ENCODE results near the gene SLC1A1. TPM values are rescaled to one million over a fixed set of nuclear protein-coding genes. Genes with fewer than 3 reads are reported as not detected.

The SLC1A1 gene
- total RNA-seq, 1 experiment from 2014 or later, result 2.9 TPM

DNA sequence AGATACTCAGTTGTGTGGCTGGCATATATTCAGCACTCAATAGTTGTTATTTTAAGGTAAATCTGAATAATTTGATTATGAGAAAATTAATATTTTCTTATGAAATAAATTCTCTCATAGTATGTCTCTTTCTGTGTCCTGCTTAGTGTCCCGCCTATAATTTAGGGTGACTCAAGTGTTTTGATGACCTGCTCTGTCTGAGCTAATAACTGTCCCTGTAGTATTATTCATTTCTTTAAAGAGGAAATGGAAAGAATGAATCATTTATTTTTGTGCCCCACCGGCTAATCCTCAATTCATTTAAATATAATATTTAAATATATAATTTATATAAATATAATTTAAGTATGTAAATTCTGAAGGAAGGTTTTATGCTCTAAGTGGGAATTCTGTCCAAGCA lies 4.1 kb downstream of the SLC1A1 start:
- no peaks in the 10 kb centered on the region; the same call in 1 of the 2 replicates for H3F3A ChIP-seq (ENCODE audit: insufficient read depth, low read depth)
- CTCF ChIA-PET, result interaction anchor here (0.5 kb wide), 1 partner anchor 9 kb away, joined by 7 read pairs; no protein-coding TSS in a partner anchor
- H3K79me2 ChIP-seq (ENCODE audit: low read depth), result no peaks in the 10 kb centered on the region
- H4K20me1 ChIP-seq (ENCODE audit: insufficient read depth), result no peaks in the 10 kb centered on the region
- no peaks in the 10 kb centered on the region for H3K36me3 ChIP-seq (ENCODE audit: low read depth)
- no TSS peak for BruUV-seq (replicated peaks)
- H3K4me3 ChIP-seq, result no peak overlapping the region
- peaks cover 4% of the 10 kb centered on the region; the same call in 1 of the 2 replicates for H3K4me1 ChIP-seq (replicated peaks; ENCODE audit: insufficient read depth)
- POLR2A ChIA-PET (ENCODE audit: unreplicated experiment), result no interaction called here
- intact Hi-C loops (cut with micrococcal nuclease; ENCODE audit: unreplicated experiment), result loop anchor here (5.0 kb wide), 1 partner anchor 107 kb away; no protein-coding TSS in a partner anchor
- H2AFZ ChIP-seq, result no peak overlapping the region
- H3K27ac ChIP-seq, result no peak overlapping the region
- no peak for DNase-seq
- no peaks in the 10 kb centered on the region for H3K9me3 ChIP-seq (ENCODE audit: insufficient read depth, low read depth)
- no peak overlapping the region for H3K4me2 ChIP-seq
- no peaks in the 10 kb centered on the region for H3K9me2 ChIP-seq (ENCODE audit: insufficient read depth)
- no peaks in the 10 kb centered on the region for H3K27me3 ChIP-seq (ENCODE audit: insufficient read depth, low read depth)
- TF ChIP-seq, protein P1, sequence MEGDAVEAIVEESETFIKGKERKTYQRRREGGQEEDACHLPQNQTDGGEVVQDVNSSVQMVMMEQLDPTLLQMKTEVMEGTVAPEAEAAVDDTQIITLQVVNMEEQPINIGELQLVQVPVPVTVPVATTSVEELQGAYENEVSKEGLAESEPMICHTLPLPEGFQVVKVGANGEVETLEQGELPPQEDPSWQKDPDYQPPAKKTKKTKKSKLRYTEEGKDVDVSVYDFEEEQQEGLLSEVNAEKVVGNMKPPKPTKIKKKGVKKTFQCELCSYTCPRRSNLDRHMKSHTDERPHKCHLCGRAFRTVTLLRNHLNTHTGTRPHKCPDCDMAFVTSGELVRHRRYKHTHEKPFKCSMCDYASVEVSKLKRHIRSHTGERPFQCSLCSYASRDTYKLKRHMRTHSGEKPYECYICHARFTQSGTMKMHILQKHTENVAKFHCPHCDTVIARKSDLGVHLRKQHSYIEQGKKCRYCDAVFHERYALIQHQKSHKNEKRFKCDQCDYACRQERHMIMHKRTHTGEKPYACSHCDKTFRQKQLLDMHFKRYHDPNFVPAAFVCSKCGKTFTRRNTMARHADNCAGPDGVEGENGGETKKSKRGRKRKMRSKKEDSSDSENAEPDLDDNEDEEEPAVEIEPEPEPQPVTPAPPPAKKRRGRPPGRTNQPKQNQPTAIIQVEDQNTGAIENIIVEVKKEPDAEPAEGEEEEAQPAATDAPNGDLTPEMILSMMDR (conservative IDR thresholded peaks at IDR 0.05), result no peak
- TF ChIP-seq EZH2 (IDR thresholded peaks at IDR 0.05; ENCODE audit: low read depth), result no peak

DNA sequence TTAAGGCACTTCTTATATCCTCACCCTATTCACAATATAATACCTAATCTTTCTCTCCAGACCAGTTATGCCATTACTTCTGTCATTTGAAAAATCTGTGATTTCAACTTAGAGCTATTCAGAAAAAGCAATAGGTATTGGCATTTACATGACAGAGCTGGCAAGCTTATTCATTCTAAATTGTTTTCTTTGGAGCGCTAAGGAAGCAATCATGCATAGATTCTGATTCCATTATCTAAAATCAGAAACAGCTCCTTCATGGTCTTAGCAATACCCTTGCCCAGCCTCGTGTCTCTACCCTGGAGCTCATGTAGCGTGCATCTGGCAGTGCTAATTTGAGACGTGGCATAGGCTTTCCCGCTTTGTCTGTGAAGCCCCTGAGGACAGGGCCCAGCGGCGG lies 4.5 kb downstream of the SLC1A1 start:
- no TSS peak for BruUV-seq (replicated peaks)
- Histone ChIP-seq H3K27ac (no peak overlapping the region), H3K4me1 (replicated peaks; ENCODE audit: insufficient read depth) (0 out of 2 replicates have a peak, but pooled peaks cover 4% of the 10 kb centered on the region), H3F3A (ENCODE audit: insufficient read depth, low read depth) (no peaks in the 10 kb centered on the region; the same call in 1 of the 2 replicates), H2AFZ (no peak overlapping the region), H4K20me1 (ENCODE audit: insufficient read depth) (no peaks in the 10 kb centered on the region), H3K9me2 (ENCODE audit: insufficient read depth) (no peaks in the 10 kb centered on the region), H3K9me3 (ENCODE audit: insufficient read depth, low read depth) (no peaks in the 10 kb centered on the region), H3K4me2 (no peak overlapping the region), H3K27me3 (ENCODE audit: insufficient read depth, low read depth) (no peaks in the 10 kb centered on the region), H3K36me3 (ENCODE audit: low read depth) (no peaks in the 10 kb centered on the region), H3K4me3 (no peak overlapping the region), H3K79me2 (ENCODE audit: low read depth) (no peaks in the 10 kb centered on the region)
- no peak for TF ChIP-seq EZH2 (IDR thresholded peaks at IDR 0.05; ENCODE audit: low read depth)
- TF ChIP-seq, protein P1 (conservative IDR thresholded peaks at IDR 0.05), result no peak
- ChIA-PET CTCF (interaction anchor here (0.5 kb wide), 1 partner anchor 9 kb away, joined by 7 read pairs; no protein-coding TSS in a partner anchor), POLR2A (ENCODE audit: unreplicated experiment) (no interaction called here)
- intact Hi-C loops (cut with micrococcal nuclease; ENCODE audit: unreplicated experiment), result loop anchor here (5.0 kb wide), 1 partner anchor 108 kb away; no protein-coding TSS in a partner anchor
- no peak for DNase-seq

DNA sequence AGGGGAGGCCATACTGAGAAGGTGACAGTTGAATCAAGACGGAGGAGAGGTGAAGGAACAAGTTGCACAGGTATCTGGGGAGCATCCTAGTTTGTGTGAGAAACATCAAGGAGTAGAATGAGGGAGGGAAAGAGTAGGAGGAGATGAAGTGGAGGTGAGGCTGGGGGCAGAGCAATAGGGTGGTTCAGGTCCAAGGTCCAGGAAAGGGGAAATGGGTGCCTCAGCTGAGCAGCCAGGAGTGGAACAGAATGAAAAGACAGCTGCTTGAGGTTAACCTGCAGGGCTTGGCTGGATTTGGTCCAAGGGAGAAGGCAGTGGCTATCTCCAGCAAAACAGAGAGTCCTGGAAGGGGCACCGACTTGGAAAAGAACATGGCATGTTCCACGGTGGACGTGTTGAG lies 5.3 kb downstream of the SLC1A1 start:
- CTCF ChIA-PET, result no interaction called here
- H3K4me2 ChIP-seq, result no peak overlapping the region
- intact Hi-C loops (cut with micrococcal nuclease; ENCODE audit: unreplicated experiment), result no loop called here

More for the DNA sequence above, 5.3 kb downstream of the SLC1A1 start:
- Histone ChIP-seq H4K20me1 (ENCODE audit: insufficient read depth) (no peaks in the 10 kb centered on the region), H3K36me3 (ENCODE audit: low read depth) (no peaks in the 10 kb centered on the region), H2AFZ (no peak overlapping the region), H3K4me3 (no peak overlapping the region), H3F3A (ENCODE audit: insufficient read depth, low read depth) (no peaks in the 10 kb centered on the region; the same call in 1 of the 2 replicates), H3K27me3 (ENCODE audit: insufficient read depth, low read depth) (no peaks in the 10 kb centered on the region), H3K79me2 (ENCODE audit: low read depth) (no peaks in the 10 kb centered on the region), H3K9me3 (ENCODE audit: insufficient read depth, low read depth) (no peaks in the 10 kb centered on the region), H3K9me2 (ENCODE audit: insufficient read depth) (no peaks in the 10 kb centered on the region), H3K4me1 (replicated peaks; ENCODE audit: insufficient read depth) (0 out of 2 replicates have a peak, but pooled peaks cover 4% of the 10 kb centered on the region), H3K27ac (no peak overlapping the region)
- DNase-seq, result no peak
- POLR2A ChIA-PET (ENCODE audit: unreplicated experiment), result no interaction called here
- TF ChIP-seq, protein P1 (conservative IDR thresholded peaks at IDR 0.05), result no peak
- no peak for TF ChIP-seq EZH2 (IDR thresholded peaks at IDR 0.05; ENCODE audit: low read depth)
- BruUV-seq (replicated peaks), result no TSS peak
